ENCODE data around the gene FRMD4A.

- TF ChIP-seq CTCF (IDR thresholded peaks at IDR 0.05) = no peak
- TF ChIP-seq POLR2A (IDR thresholded peaks at IDR 0.05) = no peak
Observed at GRCh38 chr10:13681095-13681494, 649.6 kb downstream of the FRMD4A start.
